Measurements from ENCODE around the gene CIDEB.

DNA sequence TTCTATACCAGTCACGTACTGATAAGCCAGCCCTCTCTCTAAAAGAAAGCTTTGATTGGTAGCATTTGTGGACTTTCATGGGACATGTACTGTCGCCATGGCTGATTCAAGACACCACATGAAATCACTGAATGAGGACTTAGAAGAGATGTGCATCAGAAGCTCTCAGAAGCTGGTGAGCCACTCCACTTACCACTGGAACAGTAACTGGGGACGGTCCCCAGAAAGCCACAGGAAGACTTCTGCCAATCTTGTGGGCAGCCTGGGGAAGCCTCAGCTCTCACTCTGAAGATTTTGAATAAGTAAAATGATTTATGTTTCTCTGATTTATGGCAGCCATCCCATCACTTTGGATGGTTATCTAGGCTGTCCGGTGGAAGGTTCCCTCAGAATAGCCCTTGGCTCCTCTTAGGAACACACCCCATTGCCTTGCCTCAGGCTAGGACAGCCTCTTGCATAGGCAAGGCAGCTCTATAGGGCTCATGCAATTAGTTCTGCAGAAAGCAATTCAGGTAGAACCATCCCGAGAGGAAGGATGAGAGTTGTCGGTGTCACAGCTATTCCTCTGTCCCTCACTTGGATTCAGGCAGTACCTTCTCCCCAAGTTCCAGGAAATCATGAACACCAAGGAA, 18.0 kb downstream of the CIDEB start:
- TF ChIP-seq, protein P1, sequence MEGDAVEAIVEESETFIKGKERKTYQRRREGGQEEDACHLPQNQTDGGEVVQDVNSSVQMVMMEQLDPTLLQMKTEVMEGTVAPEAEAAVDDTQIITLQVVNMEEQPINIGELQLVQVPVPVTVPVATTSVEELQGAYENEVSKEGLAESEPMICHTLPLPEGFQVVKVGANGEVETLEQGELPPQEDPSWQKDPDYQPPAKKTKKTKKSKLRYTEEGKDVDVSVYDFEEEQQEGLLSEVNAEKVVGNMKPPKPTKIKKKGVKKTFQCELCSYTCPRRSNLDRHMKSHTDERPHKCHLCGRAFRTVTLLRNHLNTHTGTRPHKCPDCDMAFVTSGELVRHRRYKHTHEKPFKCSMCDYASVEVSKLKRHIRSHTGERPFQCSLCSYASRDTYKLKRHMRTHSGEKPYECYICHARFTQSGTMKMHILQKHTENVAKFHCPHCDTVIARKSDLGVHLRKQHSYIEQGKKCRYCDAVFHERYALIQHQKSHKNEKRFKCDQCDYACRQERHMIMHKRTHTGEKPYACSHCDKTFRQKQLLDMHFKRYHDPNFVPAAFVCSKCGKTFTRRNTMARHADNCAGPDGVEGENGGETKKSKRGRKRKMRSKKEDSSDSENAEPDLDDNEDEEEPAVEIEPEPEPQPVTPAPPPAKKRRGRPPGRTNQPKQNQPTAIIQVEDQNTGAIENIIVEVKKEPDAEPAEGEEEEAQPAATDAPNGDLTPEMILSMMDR (IDR thresholded peaks at IDR 0.05; ENCODE audit: borderline replicate concordance, extremely low read depth, low read length, poor library complexity, severe bottlenecking), result no peak
- TF ChIP-seq EZH2 (IDR thresholded peaks at IDR 0.05; ENCODE audit: borderline replicate concordance, low read depth, low read length, severe bottlenecking), result no peak
